ENCODE data around the gene RSPH6A. TPM values are rescaled to one million over a fixed set of nuclear protein-coding genes. Genes with fewer than 3 reads are reported as not detected.
A peak's percentile ranks its signal among the peaks of the same experiment; 100 is the strongest.

Gene RSPH6A
- polyA plus RNA-seq, 1 of the 3 experiments (the other 2 are of a cell fraction), result 0.02 TPM

DNA sequence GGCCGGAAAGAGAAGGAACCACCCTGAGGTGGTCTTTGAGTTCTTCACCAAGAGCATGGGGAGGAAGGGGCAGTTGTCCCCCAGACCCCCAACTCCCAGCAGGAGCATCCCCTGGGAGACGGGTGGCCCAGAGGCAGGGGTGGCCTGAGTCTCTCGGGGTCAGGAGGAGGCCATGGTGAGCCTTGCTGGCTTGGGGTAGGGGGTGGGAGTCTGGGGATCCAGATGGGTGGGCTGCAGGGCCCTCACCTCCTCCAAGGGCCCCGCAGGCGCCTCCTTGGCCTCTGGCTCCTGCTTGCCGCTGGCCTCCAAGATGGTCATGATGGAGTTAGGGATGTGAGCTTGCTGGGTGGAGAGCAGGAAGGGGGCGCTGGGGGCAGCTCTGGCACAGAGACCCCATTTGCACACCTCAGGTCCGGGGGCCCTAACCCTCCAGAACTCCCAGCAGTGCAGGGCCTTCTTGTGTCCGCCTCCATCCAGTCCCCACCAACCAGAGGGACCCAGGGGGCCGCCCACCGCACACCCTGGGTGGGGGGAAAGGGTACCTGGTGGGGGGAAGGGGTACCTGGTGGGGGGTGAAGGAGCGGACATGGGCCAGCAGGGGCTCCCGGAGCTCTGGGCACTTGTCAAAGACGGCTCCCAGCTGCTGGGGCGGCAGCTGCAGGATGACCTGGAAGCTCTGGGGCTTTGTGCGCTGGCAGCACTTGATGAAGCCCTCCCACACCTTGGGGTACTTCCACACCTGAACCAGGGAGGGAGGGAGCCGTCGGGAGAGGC is 1.3 kb upstream of the RSPH6A start:
- Histone ChIP-seq H3K36me3 (replicated peaks in 1 of 2; ENCODE audit: control insufficient read depth in 1 of 2, insufficient read depth in 2 of 2, low read length in 1 of 2) (peaks cover 6 to 13% of the 10 kb centered on the region in 2 experiments), H3K9ac (no peak overlapping the region), H3K9me3 (no peaks in the 10 kb centered on the region), H3K27me3 (ENCODE audit: insufficient read depth) (no peaks in the 10 kb centered on the region), H3F3A (replicated peaks; ENCODE audit: insufficient read depth) (peaks cover 9% of the 10 kb centered on the region), H3K27ac (ENCODE audit: low read depth in 2 of 2, low read length in 1 of 2) (no peak overlapping the region; a peak in 1 of 4 replicates), H3K9me2 (no peaks in the 10 kb centered on the region), H3K4me3 (ENCODE audit: low read depth in 2 of 2, low read length in 1 of 2) (no peak overlapping the region), H2AFZ (ENCODE audit: low read depth) (no peak overlapping the region), H4K20me1 (ENCODE audit: insufficient read depth) (no peaks in the 10 kb centered on the region), H3K4me1 (ENCODE audit: control insufficient read depth in 1 of 2, insufficient read depth in 2 of 2, low read depth in 1 of 2, low read length in 1 of 2) (peaks cover 0 to 9% of the 10 kb centered on the region in 2 experiments; a peak in 1 of 4 replicates), H3K79me2 (ENCODE audit: insufficient read depth) (no peaks in the 10 kb centered on the region), H3K4me2 (no peak overlapping the region)
- TF ChIP-seq SIN3A (IDR thresholded peaks at IDR 0.05; ENCODE audit: borderline replicate concordance, low read depth, low read length) (no peak), IRF3 (IDR thresholded peaks at IDR 0.05; ENCODE audit: low read depth, low read length) (no peak), MEF2A (IDR thresholded peaks at IDR 0.05; ENCODE audit: borderline replicate concordance, low read depth) (no peak), TCF12 (IDR thresholded peaks at IDR 0.05) (no peak), RCOR1 (IDR thresholded peaks at IDR 0.05; ENCODE audit: low read length) (no peak), ZBTB33 (IDR thresholded peaks at IDR 0.05; ENCODE audit: borderline replicate concordance, low read depth) (no peak), FOXM1 (IDR thresholded peaks at IDR 0.05; ENCODE audit: low read depth) (no peak), EP300 (IDR thresholded peaks at IDR 0.05; ENCODE audit: borderline replicate concordance in 1 of 2, low read depth in 1 of 2, low read length in 1 of 2) (no peak), POLR2AphosphoS5 (IDR thresholded peaks at IDR 0.05; ENCODE audit: low read depth, low read length) (no peak), GABPA (IDR thresholded peaks at IDR 0.05; ENCODE audit: low read depth) (no peak), JUND (IDR thresholded peaks at IDR 0.05) (no peak), CTCF (IDR thresholded peaks at IDR 0.05) (no peak), NRF1 (IDR thresholded peaks at IDR 0.05; ENCODE audit: low read depth, low read length) (no peak)
- TF ChIP-seq, protein P1, sequence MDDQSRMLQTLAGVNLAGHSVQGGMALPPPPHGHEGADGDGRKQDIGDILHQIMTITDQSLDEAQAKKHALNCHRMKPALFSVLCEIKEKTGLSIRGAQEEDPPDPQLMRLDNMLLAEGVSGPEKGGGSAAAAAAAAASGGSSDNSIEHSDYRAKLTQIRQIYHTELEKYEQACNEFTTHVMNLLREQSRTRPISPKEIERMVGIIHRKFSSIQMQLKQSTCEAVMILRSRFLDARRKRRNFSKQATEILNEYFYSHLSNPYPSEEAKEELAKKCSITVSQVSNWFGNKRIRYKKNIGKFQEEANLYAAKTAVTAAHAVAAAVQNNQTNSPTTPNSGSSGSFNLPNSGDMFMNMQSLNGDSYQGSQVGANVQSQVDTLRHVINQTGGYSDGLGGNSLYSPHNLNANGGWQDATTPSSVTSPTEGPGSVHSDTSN (IDR thresholded peaks at IDR 0.05), result no peak
- CTCF ChIA-PET, result interaction anchor here (0.6 to 10.4 kb wide), 43 partner anchors 9 to 373 kb away, joined by 3 to 137 read pairs (median 5); partner anchors contain the start of genes DMPK, DMWD, FOXA3 and IRF2BP1
- POLR2A ChIA-PET, result interaction anchor here (1.0 to 1.5 kb wide), 3 partner anchors 10 to 66 kb away, joined by 3 to 9 read pairs (median 6); no protein-coding TSS in a partner anchor
- DNase-seq, result peak; percentile 48
- WGBS (ENCODE audit: low lambda C conversion rate), result 97% methylated on average over 5 of the region's 18 CpGs
